Measurements from ENCODE around the gene DAPK1.

DNA sequence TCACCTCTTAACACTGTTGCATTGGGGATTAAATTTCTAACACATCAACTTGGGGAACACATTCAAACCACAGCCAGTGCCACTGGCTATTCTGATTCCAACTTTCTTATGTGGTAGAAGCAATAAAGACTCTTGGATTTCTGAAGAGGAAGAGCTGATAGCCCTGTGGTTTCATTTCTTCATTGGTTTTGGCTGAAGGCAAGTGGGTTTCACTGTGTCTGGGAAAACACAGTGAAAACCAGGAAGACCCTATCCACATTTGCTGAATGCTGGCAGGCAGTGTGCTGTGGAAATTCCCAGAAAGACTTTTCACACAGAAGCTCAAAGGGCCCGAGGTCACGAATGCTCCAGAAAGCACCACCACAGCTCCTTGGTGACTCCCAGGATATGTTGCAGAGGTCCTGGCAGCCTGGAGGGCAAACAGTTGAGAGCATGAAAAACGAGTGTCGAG lies 67.1 kb downstream of the DAPK1 start:
- TF ChIP-seq EP300 (conservative IDR thresholded peaks at IDR 0.05; ENCODE audit: poor library complexity, severe bottlenecking) (no peak), POLR2AphosphoS5 (IDR thresholded peaks at IDR 0.05) (no peak)
- TF ChIP-seq, protein P1, sequence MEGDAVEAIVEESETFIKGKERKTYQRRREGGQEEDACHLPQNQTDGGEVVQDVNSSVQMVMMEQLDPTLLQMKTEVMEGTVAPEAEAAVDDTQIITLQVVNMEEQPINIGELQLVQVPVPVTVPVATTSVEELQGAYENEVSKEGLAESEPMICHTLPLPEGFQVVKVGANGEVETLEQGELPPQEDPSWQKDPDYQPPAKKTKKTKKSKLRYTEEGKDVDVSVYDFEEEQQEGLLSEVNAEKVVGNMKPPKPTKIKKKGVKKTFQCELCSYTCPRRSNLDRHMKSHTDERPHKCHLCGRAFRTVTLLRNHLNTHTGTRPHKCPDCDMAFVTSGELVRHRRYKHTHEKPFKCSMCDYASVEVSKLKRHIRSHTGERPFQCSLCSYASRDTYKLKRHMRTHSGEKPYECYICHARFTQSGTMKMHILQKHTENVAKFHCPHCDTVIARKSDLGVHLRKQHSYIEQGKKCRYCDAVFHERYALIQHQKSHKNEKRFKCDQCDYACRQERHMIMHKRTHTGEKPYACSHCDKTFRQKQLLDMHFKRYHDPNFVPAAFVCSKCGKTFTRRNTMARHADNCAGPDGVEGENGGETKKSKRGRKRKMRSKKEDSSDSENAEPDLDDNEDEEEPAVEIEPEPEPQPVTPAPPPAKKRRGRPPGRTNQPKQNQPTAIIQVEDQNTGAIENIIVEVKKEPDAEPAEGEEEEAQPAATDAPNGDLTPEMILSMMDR (IDR thresholded peaks at IDR 0.05; ENCODE audit: poor library complexity, severe bottlenecking): no peak
- TF ChIP-seq, protein P2, sequence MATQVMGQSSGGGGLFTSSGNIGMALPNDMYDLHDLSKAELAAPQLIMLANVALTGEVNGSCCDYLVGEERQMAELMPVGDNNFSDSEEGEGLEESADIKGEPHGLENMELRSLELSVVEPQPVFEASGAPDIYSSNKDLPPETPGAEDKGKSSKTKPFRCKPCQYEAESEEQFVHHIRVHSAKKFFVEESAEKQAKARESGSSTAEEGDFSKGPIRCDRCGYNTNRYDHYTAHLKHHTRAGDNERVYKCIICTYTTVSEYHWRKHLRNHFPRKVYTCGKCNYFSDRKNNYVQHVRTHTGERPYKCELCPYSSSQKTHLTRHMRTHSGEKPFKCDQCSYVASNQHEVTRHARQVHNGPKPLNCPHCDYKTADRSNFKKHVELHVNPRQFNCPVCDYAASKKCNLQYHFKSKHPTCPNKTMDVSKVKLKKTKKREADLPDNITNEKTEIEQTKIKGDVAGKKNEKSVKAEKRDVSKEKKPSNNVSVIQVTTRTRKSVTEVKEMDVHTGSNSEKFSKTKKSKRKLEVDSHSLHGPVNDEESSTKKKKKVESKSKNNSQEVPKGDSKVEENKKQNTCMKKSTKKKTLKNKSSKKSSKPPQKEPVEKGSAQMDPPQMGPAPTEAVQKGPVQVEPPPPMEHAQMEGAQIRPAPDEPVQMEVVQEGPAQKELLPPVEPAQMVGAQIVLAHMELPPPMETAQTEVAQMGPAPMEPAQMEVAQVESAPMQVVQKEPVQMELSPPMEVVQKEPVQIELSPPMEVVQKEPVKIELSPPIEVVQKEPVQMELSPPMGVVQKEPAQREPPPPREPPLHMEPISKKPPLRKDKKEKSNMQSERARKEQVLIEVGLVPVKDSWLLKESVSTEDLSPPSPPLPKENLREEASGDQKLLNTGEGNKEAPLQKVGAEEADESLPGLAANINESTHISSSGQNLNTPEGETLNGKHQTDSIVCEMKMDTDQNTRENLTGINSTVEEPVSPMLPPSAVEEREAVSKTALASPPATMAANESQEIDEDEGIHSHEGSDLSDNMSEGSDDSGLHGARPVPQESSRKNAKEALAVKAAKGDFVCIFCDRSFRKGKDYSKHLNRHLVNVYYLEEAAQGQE (IDR thresholded peaks at IDR 0.05; ENCODE audit: borderline replicate concordance): no peak
